Left forelimb (tissue), 1 donor: ENCODE results near the gene MDFI.

Experiments
- DNase-seq: peaks from one replicate; pipeline ENCODE4 v3.0.0-alpha.2; 2018; ENCODE audit warnings: low spot score

Gene MDFI

DNA sequence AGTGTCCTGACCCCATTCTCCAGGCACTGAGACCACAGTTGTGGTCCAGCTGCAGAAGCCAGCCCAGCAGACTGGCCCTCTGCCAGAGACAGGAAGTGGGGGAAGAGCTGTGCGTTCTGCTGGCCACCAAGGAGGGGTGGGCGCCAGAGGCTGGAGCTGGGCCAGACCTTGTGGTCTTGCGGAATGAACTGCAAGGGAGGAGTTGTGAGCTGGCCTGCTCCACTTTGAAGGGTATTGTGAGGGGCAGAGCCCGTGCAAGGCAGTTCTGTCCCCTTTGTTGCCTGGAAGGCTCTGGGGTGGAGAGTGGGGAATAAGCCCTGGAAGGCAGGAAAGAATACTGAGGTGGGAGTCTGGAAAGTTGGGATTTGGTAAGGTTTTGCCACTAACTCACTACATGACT, 3.6 kb upstream of the MDFI start:
- DNase-seq = peak; percentile 82

DNA sequence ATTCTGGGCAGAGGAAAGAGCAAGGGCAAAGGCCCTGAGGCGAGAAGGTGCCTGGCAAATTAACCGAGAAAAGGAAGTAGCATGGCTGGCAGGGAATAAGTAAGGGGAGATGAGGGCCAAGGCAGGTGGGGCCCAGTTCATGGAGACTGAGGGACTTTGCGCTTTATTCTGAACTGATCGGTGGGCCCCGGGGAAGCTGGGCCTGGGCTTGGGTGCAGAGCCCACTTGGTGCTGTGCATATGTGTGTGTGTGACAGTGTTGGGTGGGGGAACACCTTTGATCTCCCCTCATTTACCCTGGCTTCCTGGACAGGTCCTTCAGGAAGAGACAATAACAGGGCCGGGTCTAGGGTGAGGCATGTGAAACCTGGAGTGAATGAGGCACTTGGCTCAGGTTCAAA, 2.9 kb upstream of the MDFI start:
- DNase-seq = no peak

DNA sequence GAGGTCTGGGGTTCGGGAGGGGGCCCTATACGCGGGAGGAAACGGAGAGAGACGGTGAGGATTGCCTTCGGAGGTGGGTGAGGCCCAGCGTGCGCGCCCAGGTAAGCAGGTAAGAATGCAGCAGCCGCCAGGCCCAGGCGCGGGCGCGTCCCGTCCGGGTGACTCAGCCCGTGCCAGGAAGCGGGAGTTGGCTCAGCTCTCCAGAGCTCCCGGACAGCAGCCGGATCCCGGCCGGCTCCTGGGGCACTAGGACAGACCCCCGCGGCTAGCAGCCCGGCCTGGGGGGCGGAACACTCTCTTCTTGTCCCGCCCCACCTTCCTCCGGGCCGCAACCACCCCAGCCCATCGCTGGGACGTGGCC, 1.5 kb upstream of the MDFI start:
- DNase-seq = no peak

DNA sequence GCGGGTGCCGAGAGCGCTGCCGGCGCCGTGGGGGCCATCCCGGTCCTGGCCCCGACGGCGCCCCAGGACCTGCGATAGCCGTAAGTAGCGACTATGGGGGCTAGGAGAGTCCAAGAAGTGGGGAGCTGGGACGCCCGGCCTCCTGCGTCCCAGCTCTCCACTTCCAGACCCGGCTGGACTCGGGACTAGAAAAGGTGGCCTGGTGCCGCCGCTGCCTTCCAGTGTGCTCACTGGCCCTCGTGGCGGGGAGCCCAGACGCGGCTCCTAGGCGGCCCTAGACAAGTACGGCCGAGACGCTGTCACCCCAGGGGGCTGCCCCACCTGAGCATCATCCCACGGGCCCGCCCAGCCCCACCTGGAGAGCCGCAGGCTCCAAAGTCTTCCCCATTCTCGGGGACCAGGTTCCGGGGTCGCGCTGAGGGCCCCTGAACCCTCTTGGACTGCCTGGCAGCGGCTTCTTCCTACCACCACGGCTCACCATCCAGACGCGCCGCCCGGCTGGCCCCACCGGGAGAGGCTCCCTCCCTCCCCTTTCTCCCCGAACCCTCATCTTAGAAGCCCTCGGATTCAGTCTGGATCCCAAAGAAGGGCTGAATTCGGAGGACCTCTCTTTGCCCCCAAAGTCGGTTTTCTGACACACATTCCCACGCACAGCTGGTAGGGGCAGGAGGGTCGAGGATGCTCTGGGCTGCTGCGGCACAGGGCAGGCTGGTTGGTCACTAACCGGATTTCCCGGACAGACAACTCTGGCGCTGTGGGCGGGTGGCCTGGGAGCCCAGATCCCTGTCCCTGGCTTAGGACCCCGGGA, 870 bp upstream of the MDFI start:
- no peak for DNase-seq

DNA sequence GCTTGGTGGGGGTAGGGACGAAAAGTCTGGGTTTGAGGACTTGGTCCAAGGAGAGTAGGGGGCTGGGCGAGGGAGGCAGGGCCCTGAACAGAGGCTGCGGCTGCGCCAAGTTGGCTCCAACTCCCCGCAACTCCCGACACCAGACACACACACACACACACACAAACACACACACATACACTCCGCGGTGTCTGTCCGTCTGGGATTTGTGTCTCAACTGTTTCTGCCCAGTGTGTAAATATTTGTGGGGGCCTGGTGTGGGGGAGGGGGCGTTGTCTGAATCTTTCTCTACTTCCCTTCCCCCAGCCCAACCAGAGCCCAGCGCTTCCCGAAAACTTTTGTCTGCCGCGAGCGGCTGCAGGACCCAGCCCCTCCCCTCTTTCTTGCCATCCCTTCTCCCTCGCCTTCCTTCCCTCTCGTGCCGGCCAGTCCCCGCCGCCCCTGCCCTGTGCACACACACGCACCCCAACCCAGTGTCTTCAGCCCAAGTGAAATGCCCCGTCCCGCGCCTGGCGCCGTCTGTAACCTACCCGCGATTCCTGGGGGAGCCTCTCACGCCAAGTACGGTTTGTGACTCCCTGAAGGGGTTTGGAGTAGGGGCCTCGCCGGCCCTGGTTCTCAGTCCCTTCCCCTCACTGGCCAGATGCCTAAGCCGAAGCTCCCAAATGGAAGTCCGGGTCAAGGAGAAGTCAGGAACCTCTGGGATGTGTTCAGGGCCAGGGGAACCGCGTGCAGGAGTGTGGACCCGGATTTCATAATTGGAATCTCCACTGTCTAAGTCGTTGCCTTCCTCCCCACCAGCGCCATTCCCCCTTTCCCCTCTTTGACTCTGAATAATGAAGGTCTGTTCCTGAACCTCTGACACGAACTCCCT, 904 bp downstream of the MDFI start:
- DNase-seq = peak; percentile 88

DNA sequence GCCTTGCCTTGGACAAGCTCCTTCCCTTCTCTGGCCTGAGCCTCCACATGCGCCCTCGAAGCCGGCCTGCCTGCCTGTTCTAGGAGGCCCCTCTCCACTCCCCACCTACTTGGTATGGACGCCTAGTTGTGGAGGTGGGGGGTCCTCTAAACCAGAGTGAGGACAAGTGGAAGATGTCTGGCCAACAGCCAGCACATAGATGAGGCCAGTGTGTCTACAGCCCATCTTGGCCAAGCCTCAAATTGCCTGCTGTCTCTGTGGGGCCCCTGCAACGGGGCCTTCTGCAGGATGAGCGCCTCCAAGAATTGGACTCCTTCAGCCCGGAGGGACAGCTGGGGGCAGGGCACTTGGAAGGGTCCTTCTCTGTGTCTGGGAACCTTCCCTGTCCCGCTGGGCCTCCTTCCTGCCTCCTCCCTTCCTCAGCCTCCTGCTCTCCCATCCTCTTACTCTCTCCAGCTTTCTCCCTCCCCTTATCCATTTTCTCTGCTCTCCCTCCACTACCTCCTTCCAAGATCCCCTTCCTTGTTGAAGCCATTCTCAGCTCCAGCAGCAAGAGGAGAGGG, 1.6 kb downstream of the MDFI start:
- peak; percentile 83 for DNase-seq

DNA sequence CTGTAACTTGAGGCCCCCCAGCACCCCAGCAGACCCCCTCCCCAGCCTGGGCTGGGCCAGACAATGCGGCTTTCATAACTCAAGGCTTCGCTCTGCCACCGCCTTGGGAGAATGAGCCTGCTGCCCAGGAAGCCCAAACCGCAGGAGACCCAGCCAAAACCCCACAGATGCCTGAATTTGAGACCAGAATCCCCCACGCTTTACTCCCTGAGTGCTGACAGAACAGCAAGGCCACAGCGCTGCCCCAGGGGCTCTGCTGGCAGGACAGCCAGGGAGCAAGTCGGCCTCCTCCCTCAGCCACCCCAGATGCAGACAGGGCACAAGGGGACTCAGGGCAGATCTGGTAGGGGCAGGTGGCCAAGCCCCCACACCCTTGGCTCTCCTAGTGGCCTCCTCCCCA, 2.2 kb downstream of the MDFI start:
- DNase-seq = no peak

DNA sequence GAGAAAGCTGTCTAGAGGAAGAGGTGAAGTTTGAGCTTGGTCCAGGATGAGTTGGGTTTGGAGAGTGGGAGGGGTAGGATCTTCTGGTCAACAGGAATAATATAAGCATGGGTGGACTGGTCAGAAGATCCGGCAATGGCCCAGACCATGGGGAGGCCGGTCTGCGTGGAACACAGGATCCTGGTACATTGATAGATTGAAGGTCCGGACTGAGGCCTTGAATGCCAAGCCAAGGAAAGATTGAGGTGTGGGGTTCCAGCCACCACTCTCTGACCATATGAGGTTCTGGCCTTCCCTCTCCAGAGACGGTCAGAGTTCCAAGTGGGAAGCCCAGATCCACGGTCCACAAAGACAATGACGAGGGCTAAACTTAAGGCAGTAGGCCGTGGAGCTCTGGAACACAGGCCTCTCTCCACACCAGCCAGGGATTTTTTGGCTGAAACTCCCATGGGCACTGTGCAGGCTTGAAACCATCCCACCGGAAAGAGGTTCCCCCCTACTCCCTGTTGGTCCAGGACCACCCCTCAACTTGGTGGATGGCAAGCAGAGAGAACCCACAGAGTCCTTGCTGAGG, 3.2 kb downstream of the MDFI start:
- no peak for DNase-seq

DNA sequence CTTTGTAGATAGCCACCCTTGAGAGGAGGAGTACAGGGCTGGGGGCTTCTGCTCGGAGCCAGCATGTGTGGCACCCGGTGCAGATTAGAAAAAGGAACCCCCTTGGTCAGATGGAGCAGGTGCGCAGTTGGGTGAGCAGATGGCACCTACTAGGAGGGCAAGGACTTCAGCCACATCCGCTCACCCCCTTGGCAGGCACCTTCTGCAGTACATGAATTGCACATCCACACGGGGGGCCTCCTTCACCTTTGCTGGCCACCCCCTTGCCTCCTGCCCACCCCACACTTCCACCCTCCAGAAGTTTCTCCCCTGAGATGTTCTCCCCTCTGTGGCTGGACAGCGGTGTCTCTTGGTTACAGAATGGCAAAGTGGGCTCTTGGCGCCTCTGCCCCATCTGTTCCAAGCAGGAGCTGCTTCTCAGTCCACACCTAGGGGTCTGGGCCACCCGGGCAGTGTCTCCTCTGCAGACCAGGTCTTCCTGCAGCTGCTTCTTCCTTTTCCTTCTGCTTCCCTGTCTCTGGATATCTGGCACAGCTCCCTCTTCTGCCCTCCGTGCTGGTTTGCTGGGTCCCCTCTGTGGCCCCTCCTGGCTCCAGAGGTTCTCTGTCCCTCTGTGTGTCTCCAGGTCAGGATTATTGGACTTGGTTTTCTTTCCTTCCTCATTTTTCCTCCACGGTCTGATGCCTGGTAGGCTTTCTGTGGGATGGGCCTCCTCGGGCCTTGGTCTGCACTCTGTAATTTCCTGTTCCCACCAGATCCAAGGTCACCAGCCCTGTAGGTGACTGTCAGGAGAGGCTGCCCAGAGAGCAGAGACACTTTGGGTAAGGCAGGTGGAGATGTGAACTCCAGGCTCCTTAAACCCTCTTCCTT, 4.1 kb downstream of the MDFI start:
- DNase-seq = no peak

DNA sequence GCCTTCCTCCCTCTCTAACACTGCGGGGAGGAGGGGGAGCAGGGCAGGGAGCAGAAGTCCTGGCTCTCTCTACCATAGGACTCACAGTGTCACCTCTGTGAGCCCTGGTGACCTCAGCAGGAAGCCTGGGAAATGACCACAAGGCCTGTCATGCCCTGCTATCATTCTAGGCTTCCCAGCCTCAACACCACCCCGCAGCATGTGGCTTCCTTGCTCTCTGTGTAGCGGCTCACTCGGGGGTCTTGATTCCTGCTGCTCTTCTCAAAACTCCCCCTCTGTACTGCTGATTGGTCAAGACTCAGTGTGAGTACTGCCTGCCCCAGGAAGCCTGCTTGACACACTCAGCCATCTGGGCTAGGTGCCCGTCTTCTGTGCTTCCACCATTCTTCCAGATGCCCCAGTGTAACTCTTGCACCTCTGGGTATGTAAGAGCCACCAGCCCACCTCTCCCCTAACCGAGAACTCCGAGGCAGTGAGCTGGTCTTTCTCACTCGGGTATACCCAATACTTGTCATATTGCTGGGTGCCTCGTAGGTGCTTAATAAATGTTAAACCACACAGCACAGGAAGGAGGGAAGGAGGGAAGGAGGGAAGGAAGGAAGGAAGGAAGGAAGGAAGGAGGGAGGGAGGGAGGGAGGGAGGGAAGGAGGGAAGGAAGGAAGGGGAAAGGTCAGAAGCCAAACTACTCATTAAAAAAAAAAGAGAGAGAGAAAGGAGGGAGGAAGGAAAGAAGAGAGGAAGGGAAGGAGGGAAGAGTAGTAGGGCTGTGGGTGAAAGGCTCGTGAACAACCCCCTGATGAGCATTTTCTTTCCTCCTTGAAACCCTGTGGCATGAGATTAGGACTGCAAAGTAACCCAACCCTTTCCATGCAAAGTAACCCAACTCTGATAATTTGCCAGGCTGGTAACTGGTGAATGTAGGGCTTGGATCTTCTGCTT, 5.0 kb downstream of the MDFI start:
- DNase-seq = no peak

DNA sequence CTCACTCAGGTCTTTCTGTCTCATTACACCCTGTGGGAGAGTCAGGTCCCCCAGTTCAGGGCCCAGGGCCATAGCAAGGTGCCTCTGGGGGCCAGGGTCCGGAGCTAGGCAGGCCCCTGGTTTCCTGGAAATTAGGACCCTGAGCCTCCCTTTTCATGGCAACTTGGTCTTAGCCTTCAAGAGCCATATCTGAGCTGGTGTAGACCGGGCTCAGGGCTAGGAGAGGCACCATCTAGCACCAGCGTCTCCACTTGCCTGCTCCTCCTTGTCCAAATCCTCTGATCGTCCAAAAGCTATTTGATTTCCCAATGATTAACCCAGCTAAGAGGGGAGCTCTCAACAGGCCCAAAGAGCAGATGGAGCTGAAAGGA, 5.6 kb downstream of the MDFI start:
- DNase-seq = no peak

DNA sequence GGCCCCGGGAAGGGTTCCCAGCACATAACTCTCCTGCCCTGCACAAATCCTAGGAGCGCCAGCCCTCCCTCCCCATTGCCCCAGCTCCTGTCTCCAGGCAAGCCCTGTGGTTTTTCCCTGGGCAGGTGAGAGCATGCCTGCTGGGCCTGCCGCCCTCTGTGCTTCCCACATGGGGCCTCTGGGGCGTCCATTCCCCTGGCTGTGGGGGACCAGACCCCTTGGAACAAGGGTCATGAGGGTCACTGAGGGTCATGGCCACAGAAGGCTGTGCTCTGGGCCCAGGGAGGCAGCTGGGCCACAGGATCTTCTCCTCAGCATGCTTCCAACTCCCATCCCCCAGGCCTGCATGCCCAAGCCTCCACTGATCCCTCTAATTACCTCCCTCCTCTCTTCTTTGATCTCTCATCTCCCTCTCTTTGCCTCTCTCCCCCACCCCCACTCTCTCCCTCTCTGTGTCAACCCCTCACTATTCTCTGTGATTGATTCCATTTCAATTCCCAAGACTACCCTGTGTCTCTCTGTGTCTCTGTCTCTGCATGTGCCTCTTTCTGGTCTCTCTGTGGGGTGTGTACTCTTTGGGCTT, 6.1 kb downstream of the MDFI start:
- no peak for DNase-seq

DNA sequence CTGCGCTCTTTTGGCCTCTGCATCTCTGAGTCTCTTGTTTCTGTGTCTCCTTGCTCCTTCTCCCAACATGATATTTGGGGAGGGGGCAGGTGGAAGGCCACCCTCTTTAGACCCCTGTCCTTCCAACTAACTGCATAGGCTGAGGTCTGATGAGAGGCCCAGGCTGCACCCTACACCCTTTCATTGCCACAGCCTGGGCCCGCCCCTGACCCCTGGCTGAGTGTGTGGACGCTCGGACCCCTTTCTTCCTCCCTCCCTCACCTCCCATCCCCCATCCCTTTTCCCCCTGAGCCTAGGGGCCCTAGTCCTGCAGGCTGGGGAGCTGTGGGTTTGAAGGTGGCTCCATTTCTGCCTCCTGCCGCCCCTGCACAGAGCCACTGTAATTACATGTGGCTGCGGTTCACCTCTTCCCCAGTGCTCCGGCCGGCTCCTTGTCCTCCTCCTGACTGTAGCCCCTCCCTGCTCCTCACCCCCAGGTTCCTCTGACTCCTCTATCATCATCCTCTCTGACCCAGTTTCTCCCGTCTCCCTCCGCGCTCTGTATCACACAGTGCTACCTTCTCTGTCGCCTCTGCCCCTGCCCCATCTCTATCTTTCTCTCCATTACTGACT, 6.8 kb downstream of the MDFI start:
- peak; percentile 70 for DNase-seq

DNA sequence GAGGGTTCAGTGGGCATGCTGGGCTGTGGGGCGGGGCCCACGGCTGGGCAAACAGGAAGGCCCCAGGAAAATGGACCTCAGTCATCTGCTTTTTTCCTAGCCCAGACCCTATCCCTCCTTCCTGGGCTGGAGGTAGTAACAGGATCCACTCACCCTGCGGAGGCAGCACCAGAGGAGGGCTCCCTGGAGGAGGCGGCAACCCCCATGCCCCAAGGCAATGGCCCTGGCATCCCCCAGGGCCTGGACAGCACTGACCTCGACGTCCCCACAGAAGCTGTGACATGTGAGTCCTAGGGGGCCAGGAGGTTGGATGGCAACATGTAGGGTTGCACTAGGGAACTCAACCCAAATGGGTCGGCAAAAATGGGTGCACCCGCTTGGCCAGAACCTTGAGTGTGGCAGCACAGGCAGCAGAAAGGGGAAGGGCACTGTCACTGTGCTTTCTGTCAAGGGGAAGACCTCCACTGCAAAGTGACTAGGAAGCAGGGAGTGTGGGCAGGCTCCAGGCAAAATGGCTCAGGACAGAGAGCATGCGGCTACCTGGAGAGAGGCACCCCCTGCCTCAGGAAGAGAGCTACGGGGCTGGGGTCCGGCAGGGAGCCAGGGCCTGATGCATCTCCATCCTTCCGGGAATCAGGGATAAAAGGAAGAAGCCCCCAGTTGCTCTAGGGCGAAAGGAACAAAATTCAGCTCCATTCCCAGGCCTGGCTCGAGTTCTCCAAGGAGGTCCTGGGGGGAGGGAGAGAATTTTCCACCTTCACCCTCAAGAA, 7.9 kb downstream of the MDFI start:
- DNase-seq = no peak

DNA sequence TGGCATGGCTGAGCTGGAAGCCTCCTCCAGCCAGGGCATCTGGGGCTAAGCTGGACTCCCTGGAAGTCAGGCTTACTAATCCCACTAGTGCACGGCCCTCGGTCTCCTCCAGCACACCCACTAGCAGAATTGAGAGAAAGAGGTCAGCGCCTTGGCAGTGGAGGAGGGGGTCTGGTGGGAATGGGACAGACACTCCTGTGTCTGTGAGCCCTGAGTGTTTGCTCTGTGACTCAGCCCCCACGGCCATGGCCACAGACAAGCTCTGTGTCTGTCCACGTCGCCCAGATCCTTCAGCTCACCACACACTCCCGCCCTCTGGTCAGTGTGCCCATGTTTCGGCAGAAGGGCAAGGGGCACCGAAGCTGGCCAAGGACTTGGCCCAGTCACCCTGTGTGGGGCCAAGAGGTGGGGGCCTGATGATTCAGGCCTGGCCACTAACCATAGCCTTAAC, 8.8 kb downstream of the MDFI start:
- no peak for DNase-seq

DNA sequence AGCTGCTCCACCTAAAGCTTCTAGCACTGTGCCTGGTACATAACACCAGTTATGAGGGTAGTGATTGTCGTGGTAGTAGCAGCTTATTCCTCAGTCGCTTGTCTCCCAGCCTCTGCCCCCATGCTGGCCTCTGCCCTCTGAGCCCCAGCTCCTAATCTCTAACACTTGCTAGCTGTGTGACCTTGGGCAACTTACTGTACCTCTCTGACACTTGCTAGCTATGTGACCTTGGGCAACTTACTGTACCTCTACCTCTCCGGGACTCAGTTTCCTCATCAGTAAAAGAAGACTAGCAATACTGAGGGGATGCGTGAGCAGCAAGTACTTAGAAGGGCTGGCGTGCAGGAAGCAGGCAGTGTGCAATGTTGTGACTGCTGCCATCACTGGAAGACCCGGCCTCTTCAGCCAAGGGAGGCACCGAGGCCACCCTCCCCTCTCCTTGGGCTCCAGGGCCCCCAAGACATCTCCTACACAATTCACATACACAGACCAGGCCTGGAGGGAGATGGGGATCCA, 9.9 kb downstream of the MDFI start:
- DNase-seq = no peak

DNA sequence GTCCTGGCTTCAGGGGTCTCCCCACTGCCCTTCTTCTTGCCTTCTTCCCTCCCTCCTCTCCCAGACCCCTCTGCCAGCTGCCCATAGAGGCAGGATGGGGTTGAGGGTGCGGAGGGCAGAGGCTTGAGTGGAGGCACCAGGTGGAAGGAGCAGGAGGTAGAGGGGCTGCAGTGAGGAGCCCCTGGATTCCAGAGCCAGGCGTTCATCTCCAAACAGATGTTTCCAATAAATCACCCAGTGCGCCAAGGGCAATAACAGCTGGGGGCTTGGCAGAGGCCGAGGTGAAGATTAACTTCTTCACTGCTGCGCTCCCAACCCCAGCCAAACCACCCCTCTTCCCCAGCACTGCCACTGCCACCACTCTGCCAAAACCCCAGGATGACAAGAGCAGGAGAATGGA, 10.7 kb downstream of the MDFI start:
- DNase-seq = peak; percentile 82

DNA sequence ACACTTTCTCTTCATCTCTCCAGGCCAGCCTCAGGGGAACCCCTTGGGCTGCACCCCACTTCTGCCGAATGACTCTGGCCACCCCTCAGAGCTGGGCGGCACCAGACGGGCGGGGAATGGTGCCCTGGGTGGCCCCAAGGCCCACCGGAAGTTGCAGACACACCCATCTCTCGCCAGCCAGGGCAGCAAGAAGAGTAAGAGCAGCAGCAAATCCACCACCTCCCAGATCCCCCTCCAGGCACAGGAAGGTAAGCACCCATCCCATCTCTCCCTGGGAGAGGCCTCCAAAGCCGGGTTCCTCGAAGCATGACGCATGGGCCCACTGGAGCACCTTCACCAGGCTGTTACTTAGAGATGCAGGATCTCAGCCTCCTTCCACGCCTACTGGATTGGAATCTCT, 11.3 kb downstream of the MDFI start:
- no peak for DNase-seq

DNA sequence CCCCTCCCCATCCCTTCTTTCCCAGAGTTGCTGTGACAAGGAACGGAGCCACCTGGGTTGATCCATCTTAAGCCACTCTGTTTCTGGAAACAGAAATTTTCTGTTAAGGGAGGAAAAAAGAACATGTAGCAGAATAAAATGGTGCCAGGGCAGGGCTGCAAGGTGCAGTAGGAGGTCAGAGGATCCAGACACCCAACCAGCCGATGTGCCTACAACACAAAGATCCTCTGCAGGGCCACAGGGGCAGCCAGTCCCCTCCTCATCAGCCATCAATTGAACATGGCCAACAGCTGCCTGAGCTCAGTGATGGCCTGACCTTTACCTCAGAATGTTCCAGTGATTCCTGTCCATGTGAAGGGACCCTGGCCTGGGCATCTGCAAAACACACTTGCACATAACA, 11.9 kb downstream of the MDFI start:
- no peak for DNase-seq
